DMS 273 treated with DMSO at 0.1 percent for 48 hours (cell line): ENCODE results near the gene ABTB2.

ENCODE experiments used
- DNase-seq: peaks from one replicate; lab custom pipeline; 2025; lab: John Stamatoyannopoulos, UW

The ABTB2 gene

GRCh38 chr11:34105079-34105956, 252.5 kb downstream of the ABTB2 start, which contains the start of gene NAT10:
Gene NAT10 (plus strand): TSS chr11:34105629. CDS start chr11:34108226, 2,597 bp downstream.
- peak; percentile 93 for DNase-seq

- DNase-seq: no peak
These were observed 253.1 kb downstream of the ABTB2 start for GRCh38 chr11:34104680-34105078.
